NCI-H146 (cell line): ENCODE results near the gene LRP1.

Experiments
- DNase-seq: peaks from one replicate; lab custom pipeline; 2025; lab: John Stamatoyannopoulos, UW

Gene LRP1

GRCh38 chr12:57134949-57135348 lies 6.7 kb downstream of the LRP1 start:
- no peak for DNase-seq

- no peak for DNase-seq
Measured at GRCh38 chr12:57135527-57136326, 7.4 kb downstream of the LRP1 start.

GRCh38 chr12:57138526-57139272 lies 10.4 kb downstream of the LRP1 start:
- no peak for DNase-seq

- DNase-seq = no peak
Measured at GRCh38 chr12:57139796-57140649, 11.7 kb downstream of the LRP1 start.

- no peak for DNase-seq
Measured at GRCh38 chr12:57141249-57141648, 13.0 kb downstream of the LRP1 start.

- DNase-seq = no peak
Measured at GRCh38 chr12:57142121-57142520, 13.8 kb downstream of the LRP1 start.

DNA sequence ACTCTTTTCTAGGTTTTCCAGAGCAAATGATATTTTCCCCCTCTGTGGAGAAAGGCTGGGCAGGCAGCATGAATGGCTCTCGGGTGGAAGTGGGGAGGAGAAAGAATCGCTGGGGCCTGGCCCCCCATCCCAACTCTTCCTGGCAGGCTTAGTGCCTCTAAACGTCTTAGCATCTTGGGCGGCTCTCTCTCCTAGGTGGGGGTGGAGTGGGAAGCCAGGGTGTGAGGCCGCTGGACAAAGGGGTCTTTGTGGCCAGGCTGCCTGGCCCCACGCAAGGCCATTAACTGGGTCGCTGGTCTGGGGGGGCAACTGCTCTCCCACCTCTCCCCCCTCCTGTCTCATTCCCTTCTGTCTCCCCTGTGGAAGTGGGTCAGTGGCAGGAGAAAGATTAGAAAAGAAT lies 14.4 kb downstream of the LRP1 start:
- no peak for DNase-seq

- no peak for DNase-seq
Measured at GRCh38 chr12:57143454-57143853, 15.2 kb downstream of the LRP1 start.

- no peak for DNase-seq
Measured at GRCh38 chr12:57145460-57146059, 17.3 kb downstream of the LRP1 start.

DNA sequence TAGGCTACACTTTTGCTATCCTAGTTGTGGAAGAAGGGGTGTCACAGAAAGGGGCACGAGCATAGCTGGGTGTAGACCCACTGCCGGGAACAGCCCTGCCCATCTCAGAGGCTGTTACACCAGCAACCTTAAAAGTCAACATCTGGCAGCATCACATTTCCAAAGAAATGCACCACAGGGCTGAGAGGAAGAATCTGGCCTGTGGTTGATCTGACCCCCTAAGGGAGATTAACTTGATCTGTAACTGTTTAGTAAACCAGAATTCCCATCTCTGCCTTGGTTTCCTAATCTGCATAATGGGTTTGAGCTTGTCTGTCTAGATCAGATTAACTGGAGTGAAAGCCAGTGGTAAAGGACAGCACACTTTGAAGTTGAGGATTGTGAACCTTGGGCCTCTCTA lies 17.8 kb downstream of the LRP1 start:
- DNase-seq = no peak

- no peak for DNase-seq
Measured at GRCh38 chr12:57146961-57147944, 19.0 kb downstream of the LRP1 start, which contains the start of gene LRP1-AS. LRP1-AS (minus strand) TSS chr12:57147619.

DNA sequence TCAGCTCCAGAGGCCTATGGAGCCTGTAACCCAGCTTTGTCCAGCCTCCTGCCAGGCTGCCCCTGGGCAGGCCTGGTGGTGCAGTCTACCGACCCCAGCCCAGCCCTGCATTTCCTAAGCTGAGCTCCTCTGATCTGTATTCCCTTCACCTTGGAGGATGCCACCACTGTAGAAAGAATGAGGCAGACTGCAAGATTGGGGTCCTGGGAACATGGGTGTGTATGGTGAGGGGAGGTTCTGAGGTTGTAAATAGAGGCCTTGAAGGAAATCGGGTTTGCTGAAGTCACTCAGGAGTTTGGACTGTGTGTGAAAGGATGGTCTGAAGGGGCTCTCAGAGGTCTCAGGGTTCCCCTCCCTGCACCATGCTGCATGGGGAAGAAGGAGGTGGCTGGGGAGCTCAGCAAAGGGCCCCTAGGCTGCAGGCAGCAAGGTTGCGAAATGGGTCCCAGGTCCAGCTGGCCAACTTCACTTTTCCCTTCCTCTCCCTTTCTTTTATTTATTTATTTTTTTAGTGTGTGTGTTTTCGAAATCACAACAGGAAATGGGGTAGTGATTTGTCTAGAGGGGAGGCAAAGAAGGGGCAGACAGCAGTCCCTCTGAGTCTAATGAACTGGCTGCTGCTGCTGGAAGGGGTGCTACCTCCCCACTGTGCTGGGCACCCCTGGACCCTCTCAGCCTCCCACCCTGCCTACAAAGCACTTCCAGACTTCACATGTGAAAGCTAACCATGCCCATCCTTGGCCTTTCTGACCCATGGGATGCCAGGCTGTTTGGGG lies 20.4 kb downstream of the LRP1 start:
- DNase-seq = no peak

- DNase-seq = no peak
Measured at GRCh38 chr12:57149245-57149900, 21.1 kb downstream of the LRP1 start.

DNA sequence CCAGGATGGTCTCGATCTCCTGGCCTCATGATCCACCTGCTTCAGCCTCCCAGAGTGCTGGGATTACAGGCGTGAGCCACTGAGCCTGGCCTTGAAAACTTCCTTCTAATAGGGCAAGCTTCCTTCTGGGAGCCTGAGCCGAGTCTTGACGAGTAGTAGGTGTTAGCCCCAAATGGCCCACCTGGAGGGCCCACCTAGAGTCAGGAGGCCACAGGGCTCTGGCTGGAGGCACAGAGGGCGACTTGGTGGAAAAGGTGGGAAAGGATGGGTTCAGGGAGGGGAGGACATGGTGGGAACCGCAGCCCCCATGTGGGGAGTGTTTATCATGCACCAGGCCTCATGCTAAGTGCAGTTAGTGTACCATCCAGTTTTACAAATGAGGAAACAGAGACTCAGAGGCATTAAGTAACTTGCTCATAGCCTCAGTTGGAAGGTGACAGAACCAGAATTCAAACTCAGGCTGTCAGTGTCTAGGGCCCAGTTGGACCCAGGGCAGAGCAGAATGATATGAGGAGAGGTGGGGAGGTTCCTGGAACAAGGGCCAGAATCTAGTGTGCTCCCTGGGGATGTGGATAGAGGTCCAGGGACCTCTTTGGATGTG lies 22.2 kb downstream of the LRP1 start:
- DNase-seq = no peak

GRCh38 chr12:57151741-57152630 lies 23.7 kb downstream of the LRP1 start:
- peak; percentile 26 for DNase-seq

- DNase-seq = no peak
Measured at GRCh38 chr12:57152639-57153038, 24.4 kb downstream of the LRP1 start.

GRCh38 chr12:57153415-57153997 lies 25.2 kb downstream of the LRP1 start:
- DNase-seq = no peak

- no peak for DNase-seq
Measured at GRCh38 chr12:57154076-57154475, 25.8 kb downstream of the LRP1 start.
